ENCODE measurements around the gene ZNF280D.
A peak's percentile ranks its signal among the peaks of the same experiment; 100 is the strongest.

ZNF280D gene

GRCh38 chr15:56734013-56734635 lies 815 bp upstream of the ZNF280D start:
- Histone ChIP-seq H3K79me2 (ENCODE audit: insufficient read depth, low read length) (peaks cover 40% of the 10 kb centered on the region), H3K36me3 (ENCODE audit: insufficient read depth, low read length) (0 out of 2 replicates have a peak, but pooled peaks cover 8% of the 10 kb centered on the region), H3K9ac (ENCODE audit: low read depth, low read length) (peak overlapping the region; percentile 98; the same call in 1 of the 2 replicates), H3K27me3 (ENCODE audit: insufficient read depth, low read length, poor library complexity) (no peaks in the 10 kb centered on the region), H3K4me1 (ENCODE audit: insufficient read depth, low read length) (peaks cover 44% of the 10 kb centered on the region), H2AFZ (ENCODE audit: low read depth, low read length) (peak overlapping the region; percentile 84), H4K20me1 (ENCODE audit: insufficient read depth, low read length) (no peaks in the 10 kb centered on the region), H3K4me3 (ENCODE audit: low read depth in 1 of 2, low read length in 2 of 2) (peak overlapping the region in 1 of 2 experiments; percentile 81; a peak in 2 of 4 replicates), H3K4me2 (ENCODE audit: insufficient read depth, low read length) (peak overlapping the region; percentile 73), H3K9me3 (ENCODE audit: insufficient read depth, low read length, severe bottlenecking) (no peaks in the 10 kb centered on the region), H3K27ac (ENCODE audit: low read length) (peak overlapping the region; percentile 99; the same call in 1 of the 2 replicates)
- TF ChIP-seq EZH2 (IDR thresholded peaks at IDR 0.05; ENCODE audit: borderline replicate concordance, low read depth, low read length, severe bottlenecking) (no peak), CTCF (IDR thresholded peaks at IDR 0.05; ENCODE audit: borderline replicate concordance, extremely low read depth, low read length, poor library complexity, severe bottlenecking) (no peak)
- DNase-seq (no peak), ATAC-seq (ENCODE audit: insufficient read depth, low read depth) (no peak)

- Histone ChIP-seq H3K4me2 (ENCODE audit: insufficient read depth, low read length) (peak overlapping the region; percentile 73), H3K36me3 (ENCODE audit: insufficient read depth, low read length) (0 out of 2 replicates have a peak, but pooled peaks cover 8% of the 10 kb centered on the region), H3K9ac (ENCODE audit: low read depth, low read length) (peak overlapping the region; percentile 98), H3K27me3 (ENCODE audit: insufficient read depth, low read length, poor library complexity) (no peaks in the 10 kb centered on the region), H3K79me2 (ENCODE audit: insufficient read depth, low read length) (peaks cover 54% of the 10 kb centered on the region), H4K20me1 (ENCODE audit: insufficient read depth, low read length) (no peaks in the 10 kb centered on the region), H3K4me1 (ENCODE audit: insufficient read depth, low read length) (peaks cover 44% of the 10 kb centered on the region), H3K9me3 (ENCODE audit: insufficient read depth, low read length, severe bottlenecking) (no peaks in the 10 kb centered on the region), H3K4me3 (ENCODE audit: low read depth in 1 of 2, low read length in 2 of 2) (peak overlapping the region; percentile 67 to 81), H3K27ac (ENCODE audit: low read length) (peak overlapping the region; percentile 99), H2AFZ (ENCODE audit: low read depth, low read length) (peak overlapping the region; percentile 84)
- TF ChIP-seq EZH2 (IDR thresholded peaks at IDR 0.05; ENCODE audit: borderline replicate concordance, low read depth, low read length, severe bottlenecking) (no peak), CTCF (IDR thresholded peaks at IDR 0.05; ENCODE audit: borderline replicate concordance, extremely low read depth, low read length, poor library complexity, severe bottlenecking) (no peak)
- DNase-seq (no peak), ATAC-seq (ENCODE audit: insufficient read depth, low read depth) (no peak; the same call in 2 of the 3 replicates)
Measured at GRCh38 chr15:56732886-56733135, 498 bp downstream of the ZNF280D start.

GRCh38 chr15:56732135-56732885 lies 999 bp downstream of the ZNF280D start:
- no peaks in the 10 kb centered on the region for H3K9me3 ChIP-seq (ENCODE audit: insufficient read depth, low read length, severe bottlenecking)
- peak overlapping the region; percentile 73 for H3K4me2 ChIP-seq (ENCODE audit: insufficient read depth, low read length)
- H4K20me1 ChIP-seq (ENCODE audit: insufficient read depth, low read length) = no peaks in the 10 kb centered on the region
- H3K4me1 ChIP-seq (ENCODE audit: insufficient read depth, low read length) = peaks cover 47% of the 10 kb centered on the region
- DNase-seq (peak; percentile 53), ATAC-seq (ENCODE audit: insufficient read depth, low read depth) (peak; percentile 54)
- peak overlapping the region; percentile 67 to 81 for H3K4me3 ChIP-seq (ENCODE audit: low read depth in 1 of 2, low read length in 2 of 2)
- no peak for TF ChIP-seq CTCF (IDR thresholded peaks at IDR 0.05; ENCODE audit: borderline replicate concordance, extremely low read depth, low read length, poor library complexity, severe bottlenecking)
- TF ChIP-seq EZH2 (IDR thresholded peaks at IDR 0.05; ENCODE audit: borderline replicate concordance, low read depth, low read length, severe bottlenecking) = no peak
- peak overlapping the region; percentile 99 for H3K27ac ChIP-seq (ENCODE audit: low read length)
- H3K9ac ChIP-seq (ENCODE audit: low read depth, low read length) = peak overlapping the region; percentile 98
- H3K27me3 ChIP-seq (ENCODE audit: insufficient read depth, low read length, poor library complexity) = no peaks in the 10 kb centered on the region
- H3K36me3 ChIP-seq (ENCODE audit: insufficient read depth, low read length) = 0 out of 2 replicates have a peak, but pooled peaks cover 11% of the 10 kb centered on the region
- H2AFZ ChIP-seq (ENCODE audit: low read depth, low read length) = peak overlapping the region; percentile 84
- H3K79me2 ChIP-seq (ENCODE audit: insufficient read depth, low read length) = peaks cover 59% of the 10 kb centered on the region

All from DND-41 (cell line).